NCI-H1417 (cell line): ENCODE data around the gene DNLZ.

Experiments
- DNase-seq, 3 experiments: peaks; one replicate each; lab custom pipeline; 2025; lab: John Stamatoyannopoulos, UW

Gene DNLZ

DNA sequence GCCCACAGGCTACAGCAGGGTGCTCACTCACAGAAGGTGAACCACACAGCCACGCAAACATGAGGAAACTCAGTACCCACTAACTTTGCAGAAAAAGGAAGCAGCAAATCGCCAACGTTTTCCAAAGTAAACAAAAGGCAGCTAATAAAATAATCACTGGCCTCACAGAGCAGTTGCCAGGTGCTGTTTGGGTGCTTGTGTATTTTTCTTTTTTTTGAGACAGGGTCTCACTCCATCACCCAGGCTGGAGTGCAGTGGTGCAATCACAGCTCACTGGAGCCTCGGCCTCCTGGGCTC is 32.6 kb upstream of the DNLZ start:
- no peak for DNase-seq

DNA sequence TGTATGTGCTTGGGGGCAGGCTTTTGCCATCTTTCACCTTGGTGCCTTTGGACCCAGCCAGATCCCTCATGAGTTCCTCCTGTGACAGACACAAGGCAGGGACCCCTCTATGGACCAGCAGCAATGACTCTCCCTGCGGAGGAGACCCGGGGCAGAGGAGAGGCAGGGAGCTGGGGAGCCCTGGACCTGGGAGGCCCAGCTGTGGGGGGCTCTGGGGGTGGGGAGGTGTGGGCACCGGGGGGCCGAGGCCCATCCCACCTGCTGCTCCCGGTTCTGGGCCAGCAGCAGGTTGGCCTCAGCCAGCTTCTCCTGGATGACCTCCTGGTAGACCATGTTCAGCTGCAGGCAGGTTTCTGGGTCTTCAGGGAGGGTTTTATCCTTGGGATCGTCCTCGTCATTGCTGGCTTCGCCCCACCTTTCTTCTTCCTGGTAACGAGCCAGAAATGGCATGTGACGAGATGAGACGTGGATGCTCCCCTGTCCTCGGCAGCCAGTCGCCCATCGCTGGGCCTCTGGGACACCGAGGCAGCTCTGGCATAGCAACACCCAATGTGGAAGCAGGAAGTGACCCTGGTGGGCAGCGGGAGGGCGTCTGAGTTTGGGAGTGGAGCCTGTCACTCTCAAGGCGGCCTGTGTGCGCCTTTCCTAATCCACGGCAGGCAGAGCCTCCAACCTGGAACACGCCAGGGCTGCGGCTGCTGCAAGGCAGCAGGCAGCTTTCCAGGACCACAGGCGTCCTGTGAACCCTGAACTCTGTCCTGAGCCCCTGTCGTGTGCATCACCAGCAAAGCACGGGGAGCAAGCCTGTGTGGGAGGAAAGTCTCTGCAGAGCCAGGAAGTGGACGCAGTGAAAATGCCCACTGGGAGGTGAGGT is 32.0 kb upstream of the DNLZ start:
- no peak for DNase-seq

GRCh38 chr9:136395020-136395340 is 31.4 kb upstream of the DNLZ start:
- no peak for DNase-seq

GRCh38 chr9:136394312-136395019 is 30.9 kb upstream of the DNLZ start:
- no peak for DNase-seq

- no peak for DNase-seq
Observed at GRCh38 chr9:136393531-136393930, 30.0 kb upstream of the DNLZ start.

DNA sequence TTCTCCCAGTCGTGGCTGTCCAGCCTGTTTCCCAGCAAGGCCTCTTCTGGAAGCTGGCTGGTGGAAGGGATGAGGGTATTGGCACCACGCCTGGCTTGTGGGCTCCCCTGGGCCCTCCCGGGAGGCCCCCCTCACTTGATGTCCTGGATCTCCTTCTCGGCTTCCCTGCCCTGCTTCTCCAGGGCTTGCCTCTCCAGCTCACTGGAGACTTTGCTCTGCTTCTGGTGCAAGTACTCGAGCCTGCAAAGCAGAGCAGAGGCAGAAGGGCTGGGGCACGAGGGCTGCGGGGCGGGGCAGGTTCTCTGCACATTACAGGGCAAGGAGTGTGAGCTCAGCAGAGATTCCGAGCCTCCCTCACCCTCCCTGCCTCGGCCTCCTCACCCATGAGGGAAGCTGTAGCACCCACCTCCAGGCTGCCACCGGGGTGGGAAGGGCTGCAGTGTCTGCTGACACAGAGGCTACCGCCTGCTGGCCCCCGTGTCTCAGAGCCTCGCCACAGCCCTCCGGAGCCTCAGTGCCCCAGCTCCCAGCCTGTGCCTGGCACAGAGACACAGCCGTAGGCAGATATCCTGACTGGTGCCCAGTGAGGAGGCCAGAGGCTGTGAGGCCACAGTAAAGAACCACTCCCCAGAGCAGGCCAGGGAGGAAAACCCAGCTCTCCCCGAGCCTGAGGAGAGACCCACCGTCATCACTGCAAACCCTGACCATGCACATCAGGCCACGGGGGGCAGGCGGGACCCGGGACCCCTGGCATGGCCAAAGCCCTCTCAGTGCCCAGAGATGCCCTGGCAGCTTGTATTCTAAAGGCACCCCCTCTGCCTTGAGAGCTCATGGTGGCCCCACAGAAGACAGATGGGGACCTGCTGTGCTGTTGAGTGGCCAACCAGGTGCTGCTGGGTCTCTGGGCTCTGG is 29.2 kb upstream of the DNLZ start:
- no peak for DNase-seq

- no peak for DNase-seq
Observed at GRCh38 chr9:136391737-136392537, 28.4 kb upstream of the DNLZ start.

GRCh38 chr9:136389396-136389795 is 25.9 kb upstream of the DNLZ start:
- DNase-seq, result no peak

DNA sequence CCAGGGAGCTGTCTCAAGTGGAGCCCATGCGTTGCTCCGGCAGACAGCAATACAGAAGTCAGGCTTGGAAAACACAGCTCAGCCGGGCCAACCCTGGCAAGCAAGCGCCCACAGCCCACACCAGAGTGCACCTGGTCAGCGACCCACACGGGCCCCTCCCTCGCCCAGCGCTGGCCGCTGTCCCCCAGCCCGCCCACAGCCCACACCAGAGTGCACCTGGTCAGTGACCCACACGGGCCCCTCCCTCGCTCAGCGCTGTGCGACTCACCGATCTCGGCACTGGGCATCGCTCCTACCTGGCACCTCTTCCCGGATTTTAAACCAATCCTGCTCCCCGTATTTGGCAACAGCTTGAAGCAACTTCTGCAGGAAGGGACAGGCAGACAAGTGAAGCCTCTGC is 23.7 kb upstream of the DNLZ start:
- no peak for DNase-seq

DNA sequence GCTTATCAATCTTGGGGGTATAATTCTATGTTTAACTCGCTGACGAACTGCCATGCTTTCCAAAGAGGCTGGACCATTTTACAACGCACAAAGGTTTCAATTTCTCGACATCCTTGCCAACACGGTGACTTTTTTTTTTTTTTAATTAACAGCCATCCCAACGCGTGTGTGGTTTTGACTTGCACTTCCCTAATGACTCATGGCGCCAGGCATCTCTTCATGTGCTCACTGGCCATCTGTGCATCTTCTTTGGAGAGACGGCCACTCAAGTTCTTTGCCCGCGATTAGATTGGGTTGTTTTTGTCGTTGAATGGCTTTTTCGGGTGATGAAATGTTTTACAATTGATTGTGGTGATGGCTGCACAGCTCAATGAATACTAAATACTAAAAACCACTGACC is 22.5 kb upstream of the DNLZ start:
- no peak for DNase-seq

- no peak for DNase-seq
Observed at GRCh38 chr9:136385015-136385414, 21.5 kb upstream of the DNLZ start.

DNA sequence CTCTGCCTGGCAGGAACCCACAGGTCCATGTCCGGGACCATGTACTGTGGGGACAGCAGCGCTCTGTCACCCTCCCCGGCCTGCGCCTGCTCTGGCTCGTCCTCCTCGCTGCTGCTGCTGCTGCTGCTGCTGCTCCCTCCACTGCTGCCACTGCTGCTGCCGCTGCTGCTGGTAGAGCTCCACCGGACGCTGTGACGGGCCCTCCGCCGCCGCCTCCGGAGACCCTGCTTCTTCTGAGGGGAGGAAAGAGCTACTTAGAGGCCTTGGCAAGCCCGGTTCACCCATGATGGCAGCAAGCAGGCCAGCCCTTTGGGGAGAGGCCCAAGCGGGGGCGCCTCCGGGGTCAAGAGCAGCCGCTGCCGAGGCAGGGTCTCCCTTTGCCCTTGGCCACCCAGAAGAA is 19.9 kb upstream of the DNLZ start:
- no peak for DNase-seq

- no peak for DNase-seq
Observed at GRCh38 chr9:136381966-136382513, 18.5 kb upstream of the DNLZ start.

GRCh38 chr9:136381311-136381710 is 17.8 kb upstream of the DNLZ start:
- DNase-seq, result no peak

DNA sequence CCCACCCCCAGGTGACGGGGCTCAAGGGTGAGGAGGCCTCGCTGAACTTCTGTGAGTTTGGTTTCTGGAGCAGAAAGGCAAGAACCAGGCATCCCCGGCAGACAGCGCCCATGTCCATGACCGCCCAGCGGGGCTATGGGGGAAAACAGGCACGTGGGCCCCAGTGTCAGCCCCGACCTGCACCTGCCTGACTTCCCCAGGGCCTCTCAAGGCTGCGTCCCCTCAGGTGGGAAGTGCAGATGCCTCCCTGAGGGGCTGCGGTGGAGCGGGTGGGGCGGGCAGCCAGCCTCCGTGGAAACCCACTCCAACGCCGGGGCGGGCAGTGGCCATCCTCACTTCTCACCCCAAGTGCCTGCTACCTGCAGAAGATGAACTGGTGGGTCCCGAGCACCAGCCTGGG is 16.8 kb upstream of the DNLZ start:
- no peak for DNase-seq

DNA sequence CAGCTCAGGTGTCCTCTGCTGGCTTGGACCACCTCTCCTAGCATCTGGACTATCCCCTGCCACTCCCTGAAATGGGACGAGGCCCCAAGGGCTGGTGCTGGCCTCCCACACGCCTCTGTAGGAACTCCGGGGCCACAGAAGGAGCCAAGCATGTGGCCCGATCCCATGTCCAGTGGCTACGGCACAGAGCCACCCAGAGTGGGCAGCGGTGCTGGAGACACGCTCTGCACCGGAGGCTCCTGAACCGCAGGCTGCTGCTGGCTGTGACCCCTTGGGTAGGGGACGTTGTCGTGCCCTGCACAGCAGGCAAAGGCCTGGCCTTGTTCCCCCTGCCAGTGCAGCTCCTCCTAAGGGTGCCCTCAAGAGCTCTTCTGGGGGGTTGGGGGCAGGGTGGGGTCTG is 16.3 kb upstream of the DNLZ start:
- no peak for DNase-seq

DNA sequence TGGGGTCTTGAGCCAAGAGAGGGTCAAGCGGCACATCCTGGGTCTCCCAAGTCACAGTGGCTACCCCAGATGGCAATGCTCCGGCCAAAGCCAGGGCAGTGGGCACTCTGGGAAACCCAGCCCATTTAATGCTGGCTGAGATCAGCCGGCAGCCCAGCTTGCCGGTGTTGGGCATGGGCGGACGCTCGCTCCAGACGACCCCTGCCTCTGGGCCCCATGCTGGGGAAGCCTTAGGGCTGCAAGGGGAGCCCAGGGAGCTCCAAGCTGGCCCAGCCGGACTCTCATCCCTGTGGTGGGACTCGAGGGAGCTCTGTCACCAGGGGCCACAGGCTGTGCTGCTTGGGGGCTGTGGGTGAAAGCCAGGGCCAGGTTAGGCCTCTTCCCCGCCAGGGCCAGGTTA is 15.9 kb upstream of the DNLZ start:
- DNase-seq, result no peak

DNA sequence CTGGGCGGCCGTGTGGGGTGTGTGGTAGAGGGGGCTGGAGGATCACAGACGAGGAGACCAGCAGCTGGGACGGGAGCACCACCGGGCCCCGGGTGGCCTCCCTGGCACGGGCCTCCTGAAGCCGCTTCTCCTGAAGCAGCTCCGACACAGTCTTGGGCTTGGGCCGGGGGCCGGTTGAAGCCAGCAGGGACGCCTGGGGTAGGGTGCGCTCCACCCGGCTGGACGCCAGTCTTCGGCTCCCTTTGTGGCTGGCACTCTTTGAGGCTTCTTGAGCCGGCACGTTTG is 15.4 kb upstream of the DNLZ start:
- DNase-seq, result no peak

DNA sequence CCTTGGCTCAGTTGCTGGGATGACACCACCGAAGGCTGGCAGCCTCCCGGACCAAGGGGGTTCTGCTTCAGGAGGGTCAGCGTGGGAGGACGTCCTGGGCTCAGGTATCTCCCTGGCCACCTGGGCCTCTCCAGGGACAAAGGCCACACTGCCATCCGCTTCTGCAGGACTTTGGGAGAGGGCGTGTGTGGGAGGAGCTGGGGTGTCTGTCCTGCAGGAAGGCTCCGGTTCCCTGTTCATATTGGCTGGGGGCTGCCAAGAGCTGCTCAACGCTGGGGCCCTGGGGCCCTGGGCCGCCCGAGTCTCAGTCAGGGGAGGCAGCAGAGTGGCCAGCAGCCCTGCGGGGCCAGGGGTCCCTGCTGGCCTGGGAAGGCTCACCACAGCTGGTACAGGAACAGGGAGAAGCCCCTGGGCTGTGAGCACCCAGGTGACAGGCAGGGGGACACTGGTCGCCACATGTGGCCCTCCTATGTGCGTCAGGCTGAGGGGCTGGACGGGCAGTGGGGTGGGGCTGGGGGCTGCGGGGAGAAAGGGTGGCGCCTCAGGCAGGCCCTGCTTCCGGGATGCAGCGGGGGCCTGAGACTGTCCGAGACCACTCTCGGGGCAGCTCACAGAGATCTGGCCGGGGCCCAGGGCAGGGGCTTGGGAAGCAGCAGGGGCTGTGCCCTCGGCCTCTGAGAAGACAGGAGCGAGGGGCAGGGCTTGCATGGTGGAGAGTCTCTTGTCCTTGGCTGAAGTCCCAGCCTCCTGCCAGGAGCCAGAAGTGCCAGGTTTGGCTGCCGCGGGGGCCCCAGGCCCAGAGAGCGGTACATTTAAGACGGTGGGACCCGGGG is 14.8 kb upstream of the DNLZ start:
- DNase-seq, result no peak

DNA sequence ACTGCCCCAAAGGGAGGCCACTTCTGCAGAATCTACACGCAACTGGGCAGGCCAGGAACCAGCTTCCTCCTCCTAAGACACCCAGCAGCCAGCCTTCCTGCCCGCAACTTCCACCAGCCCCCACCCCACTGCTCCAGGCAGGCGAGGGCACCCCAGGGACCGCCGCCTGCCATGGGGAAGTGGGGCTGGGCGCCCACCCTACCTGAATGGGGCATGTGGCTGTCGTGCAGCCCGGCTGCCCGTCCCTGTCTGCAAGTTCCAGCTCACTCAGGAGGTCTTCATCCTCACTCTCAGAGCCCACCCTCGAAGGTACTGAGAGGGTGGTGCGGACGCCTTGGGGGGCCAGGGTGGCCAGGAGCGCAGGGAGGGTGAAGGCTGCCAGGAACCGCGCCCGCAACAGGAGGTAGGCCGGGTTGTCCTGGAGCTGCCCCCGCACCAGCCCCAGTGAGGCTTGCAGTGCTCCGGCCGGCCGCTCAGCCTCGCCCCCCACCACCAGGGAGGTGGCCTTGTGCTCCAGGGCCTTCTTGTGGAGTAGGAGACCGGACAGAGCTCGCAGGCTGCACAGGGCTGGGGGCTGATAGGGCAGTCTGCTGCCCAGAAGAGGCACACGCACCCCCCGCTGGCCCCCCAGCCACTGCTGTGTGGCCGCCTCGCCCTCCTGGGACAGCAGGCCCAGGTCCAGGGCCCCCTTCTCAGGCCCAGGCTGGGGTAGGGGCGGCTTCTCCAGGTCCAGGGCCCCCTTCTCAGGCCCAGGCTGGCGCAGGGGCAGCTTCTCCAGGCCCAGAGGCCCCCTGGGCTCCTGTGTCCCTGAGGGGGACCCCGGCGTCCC is 14.0 kb upstream of the DNLZ start:
- no peak for DNase-seq
